ENCODE results near the gene NSD1. TPM values are rescaled to one million over a fixed set of nuclear protein-coding genes. Genes with fewer than 3 reads are reported as not detected.

NSD1 gene
- total and polyA plus RNA-seq, 10 of the 15 experiments (the other 5 are each of a cell fraction or from before 2014, with no cell fraction given), result 7.0 to 57.9 (median 30.4) TPM

DNA sequence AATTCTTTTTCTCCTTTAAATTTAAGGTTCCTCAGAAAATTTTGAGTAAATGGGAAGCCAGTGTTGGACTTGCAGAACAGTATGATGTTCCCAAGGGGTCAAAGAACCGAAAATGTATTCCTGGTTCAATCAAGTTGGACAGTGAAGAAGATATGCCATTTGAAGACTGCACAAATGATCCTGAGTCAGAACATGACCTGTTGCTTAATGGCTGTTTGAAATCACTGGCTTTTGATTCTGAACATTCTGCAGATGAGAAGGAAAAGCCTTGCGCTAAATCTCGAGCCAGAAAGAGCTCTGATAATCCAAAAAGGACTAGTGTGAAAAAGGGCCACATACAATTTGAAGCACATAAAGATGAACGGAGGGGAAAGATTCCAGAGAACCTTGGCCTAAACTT is 76.0 kb downstream of the NSD1 start:
- peaks cover 14 to 23% of the 10 kb centered on the region in 2 experiments for H3K36me3 ChIP-seq (ENCODE audit: control insufficient read depth in 2 of 2, insufficient read depth in 2 of 2, low read length in 1 of 2)
- in situ Hi-C loops (cut with MboI), result no loop called here
- WGBS (ENCODE audit: insufficient coverage, insufficient replicate concordance, low lambda C conversion rate, missing lambda C conversion rate), result 87% methylated on average over 4 of the region's 4 CpGs
- no peak overlapping the region for H3K4me3 ChIP-seq
- no peaks in the 10 kb centered on the region for H3K79me2 ChIP-seq (ENCODE audit: control insufficient read depth, insufficient read depth, low read length)
- H4K20me1 ChIP-seq (ENCODE audit: control insufficient read depth, insufficient read depth), result no peaks in the 10 kb centered on the region
- TF ChIP-seq MYB (IDR thresholded peaks at IDR 0.05; ENCODE audit: borderline replicate concordance, low read depth, low read length) (no peak), ZNF217 (IDR thresholded peaks at IDR 0.05) (no peak), STAT1 (conservative IDR thresholded peaks at IDR 0.05) (no peak), NFXL1 (IDR thresholded peaks at IDR 0.05; ENCODE audit: borderline replicate concordance) (no peak), SMC3 (IDR thresholded peaks at IDR 0.05; ENCODE audit: borderline replicate concordance, low read length) (no peak), POLR2A (IDR thresholded peaks at IDR 0.05; ENCODE audit: low read depth, low read length) (no peak)
- TF ChIP-seq, protein P1, sequence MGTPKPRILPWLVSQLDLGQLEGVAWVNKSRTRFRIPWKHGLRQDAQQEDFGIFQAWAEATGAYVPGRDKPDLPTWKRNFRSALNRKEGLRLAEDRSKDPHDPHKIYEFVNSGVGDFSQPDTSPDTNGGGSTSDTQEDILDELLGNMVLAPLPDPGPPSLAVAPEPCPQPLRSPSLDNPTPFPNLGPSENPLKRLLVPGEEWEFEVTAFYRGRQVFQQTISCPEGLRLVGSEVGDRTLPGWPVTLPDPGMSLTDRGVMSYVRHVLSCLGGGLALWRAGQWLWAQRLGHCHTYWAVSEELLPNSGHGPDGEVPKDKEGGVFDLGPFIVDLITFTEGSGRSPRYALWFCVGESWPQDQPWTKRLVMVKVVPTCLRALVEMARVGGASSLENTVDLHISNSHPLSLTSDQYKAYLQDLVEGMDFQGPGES (IDR thresholded peaks at IDR 0.05), result no peak
- TF ChIP-seq, protein P2, sequence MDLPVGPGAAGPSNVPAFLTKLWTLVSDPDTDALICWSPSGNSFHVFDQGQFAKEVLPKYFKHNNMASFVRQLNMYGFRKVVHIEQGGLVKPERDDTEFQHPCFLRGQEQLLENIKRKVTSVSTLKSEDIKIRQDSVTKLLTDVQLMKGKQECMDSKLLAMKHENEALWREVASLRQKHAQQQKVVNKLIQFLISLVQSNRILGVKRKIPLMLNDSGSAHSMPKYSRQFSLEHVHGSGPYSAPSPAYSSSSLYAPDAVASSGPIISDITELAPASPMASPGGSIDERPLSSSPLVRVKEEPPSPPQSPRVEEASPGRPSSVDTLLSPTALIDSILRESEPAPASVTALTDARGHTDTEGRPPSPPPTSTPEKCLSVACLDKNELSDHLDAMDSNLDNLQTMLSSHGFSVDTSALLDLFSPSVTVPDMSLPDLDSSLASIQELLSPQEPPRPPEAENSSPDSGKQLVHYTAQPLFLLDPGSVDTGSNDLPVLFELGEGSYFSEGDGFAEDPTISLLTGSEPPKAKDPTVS (IDR thresholded peaks at IDR 0.05; ENCODE audit: low read depth, low read length), result no peak
- ChIA-PET RAD21 (ENCODE audit: unreplicated experiment) (no interaction called here), SMC1A (ENCODE audit: uncharacterized antibody, unreplicated experiment) (interaction anchor here (2.6 kb wide), 1 partner anchor 35 kb away, joined by 6 read pairs; no protein-coding TSS in a partner anchor), POLR2A (interaction anchor here (0.6 kb wide), 1 partner anchor 111 kb away, joined by 6 read pairs; no protein-coding TSS in a partner anchor), CTCF (interaction anchor here (0.7 to 1.2 kb wide), 2 partner anchors 28 to 96 kb away, joined by 3 to 5 read pairs; no protein-coding TSS in a partner anchor)
- H3K27ac ChIP-seq (ENCODE audit: control insufficient read depth, insufficient read depth), result no peak overlapping the region
- no peaks in the 10 kb centered on the region for H3K4me1 ChIP-seq (ENCODE audit: control insufficient read depth, insufficient read depth, low read length)
- H3K27me3 ChIP-seq (replicated peaks in 1 of 2; ENCODE audit: control insufficient read depth in 2 of 2, insufficient read depth in 2 of 2, low read length in 1 of 2), result no peaks in the 10 kb centered on the region
- H3K9me3 ChIP-seq (replicated peaks; ENCODE audit: control insufficient read depth, insufficient read depth, low read length), result no peaks in the 10 kb centered on the region
- intact Hi-C loops (cut with micrococcal nuclease; ENCODE audit: unreplicated experiment), result no loop called here
- no TSS peak for BruUV-seq (replicated peaks)
- H3K4me2 ChIP-seq (ENCODE audit: control insufficient read depth, insufficient read depth), result no peak overlapping the region
- H2AFZ ChIP-seq (ENCODE audit: control insufficient read depth, low read depth, low read length), result no peak overlapping the region
- FAIRE-seq (no peak), DNase-seq (ENCODE audit: low read depth, low spot score) (no peak), ATAC-seq (no peak)
- H3K9ac ChIP-seq (ENCODE audit: control insufficient read depth, insufficient read depth, low read length), result no peak overlapping the region
